Fibroblast of villous mesenchyme (primary cell): ENCODE data around the gene DEFB116. TPM values are rescaled to one million over a fixed set of nuclear protein-coding genes. Genes with fewer than 3 reads are reported as not detected.
"Not testable (repeated sequence)": the region's sequence is repeated elsewhere in the genome, so short reads cannot be mapped to it uniquely, and the experiment has no call there.

Source experiments
- DNase-seq: peaks from one replicate; pipeline ENCODE4 v3.0.0-alpha.2; 2010; ENCODE audit warnings: low read depth
- H3K4me3 ChIP-seq: 2 replicates; pipeline ENCODE4 v1.5.1; 2011; ENCODE audit warnings: low read depth, mild to moderate bottlenecking, low read length
- CTCF ChIP-seq: IDR thresholded peaks from 2 replicates; pipeline ENCODE4 v1.5.1; 2012; ENCODE audit warnings: low read depth, mild to moderate bottlenecking, low read length; ENCODE audit not compliant: insufficient read depth
- total RNA-seq: library from RNA; depleted of rRNA; stranded (reverse); fragments of >200 nt; gene quantifications from 2 replicates; pipeline ENCODE4 v1.2.3, GENCODE V29; 2012

Gene DEFB116
- total RNA-seq, result not detected in 2 replicates

- DNase-seq, result no peak
- no peak within 1 kb of the TSS for H3K4me3 ChIP-seq
- TF ChIP-seq CTCF, result no peak
These were observed at the start of gene DEFB116 for GRCh38 chr20:31308535-31309162. DEFB116 (minus strand) TSS chr20:31308585; CDS start chr20:31308585, 0 bp downstream.

GRCh38 chr20:31355981-31356380, 47.6 kb upstream of the DEFB116 start:
- DNase-seq, result no peak
- no peak for TF ChIP-seq CTCF
- no peak overlapping the region for H3K4me3 ChIP-seq

DNA sequence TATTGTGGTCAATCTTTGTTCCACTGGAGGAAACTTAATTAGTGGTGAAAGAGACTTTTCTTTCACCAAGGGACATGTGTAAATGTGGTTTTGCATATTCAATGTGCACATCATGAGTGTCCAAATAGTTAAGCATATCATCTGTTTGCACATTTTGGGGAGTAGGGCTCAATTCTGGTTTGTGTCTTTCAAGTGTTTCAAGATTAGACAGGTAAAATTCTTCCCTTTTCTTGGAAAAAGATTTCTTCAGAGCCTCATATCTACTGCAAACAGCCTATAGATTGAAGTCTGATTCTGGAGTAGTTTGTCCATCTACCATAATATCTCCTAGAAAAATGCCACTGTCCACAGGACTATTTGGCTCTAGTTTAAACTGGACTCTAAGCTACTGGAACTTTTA, 33.1 kb upstream of the DEFB116 start:
- no peak for TF ChIP-seq CTCF

GRCh38 chr20:31330893-31331292, 22.5 kb upstream of the DEFB116 start:
- no peak overlapping the region for H3K4me3 ChIP-seq
- TF ChIP-seq CTCF, result no peak
- no peak for DNase-seq

More for the DNA sequence above, 33.1 kb upstream of the DEFB116 start:
- no peak overlapping the region for H3K4me3 ChIP-seq
- DNase-seq, result no peak

DNA sequence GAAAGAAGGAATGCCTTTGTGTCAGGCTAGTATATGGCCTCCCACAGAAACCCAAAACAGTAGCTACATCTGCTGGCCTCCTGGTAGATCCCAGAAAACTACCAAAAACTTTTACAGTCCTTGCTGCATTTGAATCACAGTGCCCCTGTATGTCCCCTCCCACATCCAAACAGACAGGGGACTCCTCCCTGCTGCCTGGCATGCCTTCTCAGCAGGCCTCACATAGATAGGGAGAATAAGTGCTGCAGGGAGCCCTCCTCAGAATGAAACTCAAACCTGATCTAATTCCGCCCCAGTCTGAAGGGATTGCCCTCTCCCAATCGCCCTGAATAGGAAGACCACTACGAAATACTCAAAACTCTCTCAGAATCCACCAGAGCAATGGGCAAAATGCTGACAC, 14.1 kb upstream of the DEFB116 start:
- H3K4me3 ChIP-seq, result no peak overlapping the region
- no peak for TF ChIP-seq CTCF
- no peak for DNase-seq

GRCh38 chr20:31284964-31285363, 23.4 kb downstream of the DEFB116 start:
- H3K4me3 ChIP-seq, DNase-seq: not testable (repeated sequence)

DNA sequence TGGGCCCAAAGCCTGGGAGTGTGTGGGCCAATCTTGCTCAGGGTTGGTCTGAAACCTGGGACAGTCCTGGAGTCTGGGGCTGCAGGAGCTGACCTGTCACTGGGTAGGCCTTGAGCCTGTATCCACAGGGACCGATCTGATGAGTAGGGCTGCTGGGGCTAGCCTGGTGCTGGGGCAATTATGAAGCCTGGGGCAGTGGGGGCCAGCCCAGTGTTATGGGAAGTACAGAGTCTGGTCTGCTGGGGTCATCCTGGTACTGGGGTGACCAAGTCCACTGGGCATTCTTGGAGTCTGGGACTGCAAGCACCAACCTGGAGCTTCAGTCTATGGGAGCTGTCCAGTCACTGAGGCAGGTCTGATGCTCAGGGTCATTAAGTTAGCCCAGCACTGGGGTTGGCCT, 30.2 kb downstream of the DEFB116 start:
- no peak overlapping the region for H3K4me3 ChIP-seq
- DNase-seq, result no peak
- TF ChIP-seq CTCF, result no peak
